PC-9 (cell line): Measurements from ENCODE around the gene SEC31A. TPM values are rescaled to one million over a fixed set of nuclear protein-coding genes. Genes with fewer than 3 reads are reported as not detected.

Experiments
- BruUV-seq: library from RNA; stranded (reverse); fragments of 400-500 nt; replicated peaks from 2 replicates; lab custom pipeline; 2021; lab: Mats Ljungman, UMichigan
- CTCF ChIA-PET: fragments of 300-600 bp; sonication (Branson Sonifier 250); formaldehyde crosslinking; loops from one replicate; lab custom pipeline; 2022; ENCODE audit warnings: antibody characterized with exemption; lab: Charles Lee
- POLR2A ChIA-PET: fragments of 300-600 bp; sonication (Branson Sonifier 250); formaldehyde crosslinking; loops from one replicate; lab custom pipeline; 2022; ENCODE audit warnings: antibody characterized with exemption; ENCODE audit not compliant: unreplicated experiment; lab: Charles Lee
- DNase-seq, 2 experiments: peaks; one replicate each; pipeline versions ENCODE4 v3.0.0 to v3.0.0-alpha.2; 2015 to 2022; ENCODE audit warnings: mixed read lengths in 1 of 2
- H2AFZ ChIP-seq: fragments of 200-600 bp; sonication (generic); 2 replicates; pipeline ENCODE4 v1.8.1; 2017; ENCODE audit warnings: antibody characterized with exemption
- H3F3A ChIP-seq: fragments of 200-600 bp; sonication (generic); 2 replicates; pipeline ENCODE4 v1.8.1; 2017; ENCODE audit warnings: antibody characterized with exemption, mild to moderate bottlenecking, low read depth; ENCODE audit not compliant: insufficient read depth
- H3K27ac ChIP-seq: fragments of 200-600 bp; sonication (generic); 2 replicates; pipeline ENCODE4 v1.6.1; 2016; ENCODE audit warnings: mixed run types
- H3K27me3 ChIP-seq: fragments of 200-600 bp; sonication (generic); 2 replicates; pipeline ENCODE4 v1.6.1; 2016; ENCODE audit warnings: low read depth, mixed run types; ENCODE audit not compliant: insufficient read depth
- H3K36me3 ChIP-seq: fragments of 200-600 bp; sonication (generic); 2 replicates; pipeline ENCODE4 v1.6.1; 2016; ENCODE audit warnings: low read depth, mixed run types
- H3K4me1 ChIP-seq: fragments of 200-600 bp; sonication (generic); replicated peaks from 2 replicates; pipeline ENCODE4 v1.6.1; 2016; ENCODE audit warnings: mixed run types; ENCODE audit not compliant: insufficient read depth
- H3K4me2 ChIP-seq: fragments of 200-600 bp; sonication (generic); 2 replicates; pipeline ENCODE4 v1.6.1; 2017; ENCODE audit warnings: mixed run types
- H3K4me3 ChIP-seq: fragments of 200-600 bp; sonication (generic); 2 replicates; pipeline ENCODE4 v1.6.1; 2016; ENCODE audit warnings: mixed run types
- H3K79me2 ChIP-seq: fragments of 200-600 bp; sonication (generic); 2 replicates; pipeline ENCODE4 v1.6.1; 2017; ENCODE audit warnings: low read depth, mixed run types
- H3K9me2 ChIP-seq: fragments of 200-600 bp; sonication (generic); 2 replicates; pipeline ENCODE4 v1.8.1; 2017; ENCODE audit warnings: mild to moderate bottlenecking; ENCODE audit not compliant: insufficient read depth
- H3K9me3 ChIP-seq: fragments of 200-600 bp; sonication (generic); 2 replicates; pipeline ENCODE4 v1.8.1; 2016; ENCODE audit warnings: low read depth; ENCODE audit not compliant: insufficient read depth
- H4K20me1 ChIP-seq: fragments of 200-600 bp; sonication (generic); 2 replicates; pipeline ENCODE4 v1.8.1; 2017; ENCODE audit not compliant: insufficient read depth
- CTCF ChIP-seq: fragments of 200-600 bp; sonication (generic); conservative IDR thresholded peaks from 2 replicates; pipeline ENCODE4 v1.6.1; 2017; ENCODE audit warnings: mixed run types, antibody characterized with exemption, mild to moderate bottlenecking, moderate library complexity
- EZH2 ChIP-seq: fragments of 200-600 bp; sonication (generic); IDR thresholded peaks from 2 replicates; pipeline ENCODE4 v1.8.0; 2017; ENCODE audit warnings: antibody characterized with exemption, low read depth
- intact Hi-C: fragments of 100-400 bp; cut with micrococcal nuclease; formaldehyde crosslinking; loops from one replicate; pipeline ENCODE4 v1.10.0; 2022; ENCODE audit not compliant: unreplicated experiment
- total RNA-seq: library from RNA; stranded (reverse); gene quantifications from 2 replicates; pipeline ENCODE4 v1.2.3, GENCODE V29; 2021

SEC31A gene
- total RNA-seq, 1 experiment from 2014 or later = 95.5 TPM

- H3F3A ChIP-seq = no peaks in the 10 kb centered on the region
- no peaks in the 10 kb centered on the region for H3K36me3 ChIP-seq
- no peak overlapping the region for H3K27ac ChIP-seq
- no peak for DNase-seq
- H3K4me2 ChIP-seq = no peak overlapping the region
- no peaks in the 10 kb centered on the region for H3K9me3 ChIP-seq
- no peak overlapping the region for H3K4me3 ChIP-seq
- no peaks in the 10 kb centered on the region for H3K9me2 ChIP-seq
- no TSS peak for BruUV-seq
- H4K20me1 ChIP-seq = no peaks in the 10 kb centered on the region
- CTCF ChIA-PET = interaction anchor here (0.6 kb wide), 1 partner anchor 31 kb away, joined by 4 read pairs; no protein-coding TSS in a partner anchor
- intact Hi-C loops = loop anchor here (2.0 to 10.0 kb wide), 2 partner anchors 80 to 338 kb away; no protein-coding TSS in a partner anchor
- H3K4me1 ChIP-seq = no peaks in the 10 kb centered on the region; the same call in 1 of the 2 replicates
- no peaks in the 10 kb centered on the region for H3K79me2 ChIP-seq
- H2AFZ ChIP-seq = no peak overlapping the region
- H3K27me3 ChIP-seq = no peaks in the 10 kb centered on the region
- no peak for TF ChIP-seq EZH2
- no peak for TF ChIP-seq CTCF
- POLR2A ChIA-PET = no interaction called here
Observed at GRCh38 chr4:82802911-82803310, 88.0 kb downstream of the SEC31A start.

- no peak overlapping the region for H3K27ac ChIP-seq
- DNase-seq = peak in 1 of 2 experiments; percentile 18
- POLR2A ChIA-PET = no interaction called here
Observed at GRCh38 chr4:82801910-82802521, 88.9 kb downstream of the SEC31A start.

More at GRCh38 chr4:82801910-82802521, 88.9 kb downstream of the SEC31A start:
- H3K9me2 ChIP-seq = no peaks in the 10 kb centered on the region
- H4K20me1 ChIP-seq = no peaks in the 10 kb centered on the region
- H3K36me3 ChIP-seq = no peaks in the 10 kb centered on the region
- no peaks in the 10 kb centered on the region for H3K9me3 ChIP-seq
- no peaks in the 10 kb centered on the region for H3K27me3 ChIP-seq
- H3K4me2 ChIP-seq = no peak overlapping the region
- peaks cover 6% of the 10 kb centered on the region; the same call in 1 of the 2 replicates for H3K79me2 ChIP-seq
- BruUV-seq = no TSS peak
- no peaks in the 10 kb centered on the region for H3F3A ChIP-seq
- TF ChIP-seq EZH2 = no peak
- TF ChIP-seq CTCF = peak; percentile 57
- no peaks in the 10 kb centered on the region; the same call in 1 of the 2 replicates for H3K4me1 ChIP-seq
- no peak overlapping the region for H2AFZ ChIP-seq
- intact Hi-C loops = loop anchor here (2.0 to 10.0 kb wide), 2 partner anchors 79 to 337 kb away; no protein-coding TSS in a partner anchor
- CTCF ChIA-PET = interaction anchor here (1.1 kb wide), 1 partner anchor 78 kb away, joined by 3 read pairs; no protein-coding TSS in a partner anchor
- H3K4me3 ChIP-seq = no peak overlapping the region
